Inflammatory macrophage treated with lipopolysaccharide for 1 hour (primary cell): ENCODE results near the gene JMJD1C.

Experiments
- DNase-seq, 2 donors: peaks; one replicate each; pipeline ENCODE4 v3.0.0-alpha.2; 2020 to 2022

JMJD1C gene

DNA sequence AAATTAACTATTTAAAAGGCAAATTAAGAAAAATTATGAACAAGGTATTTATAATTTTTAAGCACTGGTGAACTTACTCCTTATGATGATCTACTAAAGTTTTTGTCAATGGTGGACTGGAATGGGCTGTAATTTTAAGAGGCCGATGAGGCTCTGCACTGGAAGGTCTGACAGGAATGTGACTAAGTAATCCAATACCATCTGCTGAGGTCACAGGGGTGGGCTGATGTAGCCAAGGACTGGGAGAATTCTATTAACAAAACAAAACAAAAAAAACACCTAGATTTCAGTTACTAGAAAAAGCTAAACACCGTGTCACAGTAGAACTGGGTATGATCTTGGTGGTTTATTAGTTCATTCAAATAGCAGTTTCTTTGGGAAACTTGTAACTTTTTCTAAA is 256.8 kb downstream of the JMJD1C start:
- DNase-seq, result no peak

DNA sequence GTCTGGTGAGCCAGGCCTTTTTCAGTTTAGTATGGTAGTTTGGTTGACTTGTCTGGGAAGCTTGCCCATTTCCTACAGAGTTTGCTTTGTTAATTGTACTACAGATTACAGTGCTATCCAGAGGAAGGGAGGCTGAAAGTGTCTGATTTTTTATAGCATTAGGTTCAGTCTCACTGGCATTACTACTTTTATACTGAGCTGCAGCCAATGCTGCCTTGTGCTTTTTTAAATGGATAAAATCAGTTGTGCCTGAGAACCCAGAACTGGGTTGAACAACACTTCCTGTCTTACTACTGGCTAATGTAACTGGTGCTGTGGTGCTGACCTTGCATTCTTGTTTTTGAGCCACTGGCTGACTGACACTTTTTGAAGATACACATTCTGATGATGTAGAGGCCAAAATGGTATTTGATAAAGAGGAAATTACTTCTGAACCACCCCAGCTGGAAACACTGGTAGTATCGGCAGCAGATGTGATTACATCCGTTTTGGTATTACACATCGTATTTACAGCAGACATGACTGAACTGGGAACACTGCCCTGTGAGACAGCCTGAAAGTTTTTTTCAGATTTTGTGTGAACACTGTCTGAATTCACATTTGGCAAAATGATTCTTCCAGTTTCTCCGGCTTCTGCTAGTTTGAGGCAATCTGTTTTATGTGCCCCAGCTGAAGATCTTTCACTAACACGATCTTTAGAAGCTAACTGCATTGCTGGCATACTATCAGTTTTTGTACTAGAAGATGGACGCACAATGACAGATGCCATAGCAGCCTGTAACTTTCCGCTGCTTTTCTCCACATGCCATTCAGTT is 258.6 kb downstream of the JMJD1C start:
- peak; percentile 25 to 34 for DNase-seq

DNA sequence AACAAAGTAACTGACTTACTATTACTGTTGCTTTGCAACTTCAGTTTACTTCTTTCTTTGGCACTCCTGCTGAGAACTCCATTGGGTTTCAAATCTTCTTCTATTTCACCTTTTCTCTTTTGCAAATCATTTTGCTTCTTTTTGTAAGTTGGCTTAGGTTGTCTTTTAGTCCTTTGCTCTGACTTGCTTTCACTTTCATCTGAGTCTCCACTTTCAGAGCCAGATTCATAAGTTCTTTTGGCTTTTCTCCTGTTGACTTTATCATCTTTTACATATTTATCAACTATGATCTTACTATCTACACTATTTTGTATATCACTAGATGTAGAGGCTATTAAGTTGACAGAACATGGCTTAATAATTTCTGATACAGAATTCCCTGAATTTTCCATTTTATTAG is 259.2 kb downstream of the JMJD1C start:
- no peak for DNase-seq

DNA sequence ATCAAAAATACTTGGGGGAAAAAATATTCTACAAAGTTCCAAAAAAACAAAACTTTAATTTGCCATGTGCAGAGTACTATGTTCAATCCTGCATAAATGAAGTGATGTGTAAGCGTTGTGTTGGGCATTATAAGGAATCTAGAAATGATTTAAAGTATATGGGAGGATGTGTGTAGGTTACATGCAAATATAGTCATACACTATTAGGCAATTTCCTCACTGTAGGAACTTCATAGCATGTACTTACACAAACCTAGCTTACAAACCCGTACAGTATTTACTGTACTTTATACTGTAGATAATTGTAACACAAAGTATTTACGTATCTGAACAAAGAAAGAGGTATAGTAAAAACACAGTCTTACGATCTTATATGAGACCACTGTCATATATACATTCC is 260.4 kb downstream of the JMJD1C start:
- peak; percentile 44 to 56 for DNase-seq

DNA sequence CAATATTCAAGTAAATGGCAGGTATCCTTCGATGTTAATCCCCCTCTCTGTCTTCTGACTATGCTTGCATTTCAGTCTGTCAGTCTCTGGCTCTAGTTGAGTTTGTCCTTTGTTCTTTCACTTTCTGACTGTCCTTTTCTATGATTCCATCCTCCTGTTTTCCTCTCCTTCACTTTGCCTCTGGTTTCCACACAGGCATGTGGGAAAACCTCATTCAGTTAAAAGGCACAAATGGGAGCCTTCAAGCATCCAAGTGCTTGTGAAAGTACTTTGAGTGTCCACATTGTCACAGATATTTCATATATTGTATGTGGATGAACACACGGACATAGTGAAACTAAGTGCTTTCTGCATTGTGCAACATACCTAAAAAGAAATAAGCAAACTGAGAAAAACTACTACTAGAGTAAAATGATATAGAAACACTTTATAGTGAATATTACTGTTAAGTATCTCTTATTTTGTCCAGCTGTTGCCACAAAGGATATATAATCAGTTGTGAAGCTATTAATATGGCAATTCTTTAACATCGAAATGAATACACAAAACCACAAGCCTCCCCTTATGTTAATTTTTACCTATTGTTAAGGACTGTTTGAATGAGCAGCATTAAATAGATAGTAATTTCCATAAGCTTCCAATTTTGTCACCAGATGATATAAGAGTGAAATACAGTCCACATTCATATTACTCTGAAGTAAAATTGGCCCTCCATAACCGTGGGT is 260.9 kb downstream of the JMJD1C start:
- DNase-seq, result peak in 1 of 2 donors; percentile 27

DNA sequence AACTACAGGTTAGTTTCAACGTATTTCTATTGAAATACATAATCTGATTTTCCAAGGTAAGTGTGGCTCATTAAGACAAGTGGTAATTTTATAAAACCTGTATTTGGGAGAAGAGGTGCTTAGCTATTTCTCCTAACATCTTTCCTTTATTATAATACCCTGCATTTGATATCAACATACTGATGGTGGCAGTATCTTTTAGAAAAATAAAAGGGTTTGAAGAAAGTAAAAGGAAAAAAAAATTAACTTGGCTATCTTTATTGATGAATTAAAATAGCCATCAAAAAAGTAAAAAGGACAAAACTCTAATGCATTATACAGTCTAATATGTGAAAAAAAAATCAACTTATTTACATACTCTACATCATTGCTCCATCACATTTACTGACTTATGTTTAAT is 264.7 kb downstream of the JMJD1C start:
- DNase-seq, result no peak

DNA sequence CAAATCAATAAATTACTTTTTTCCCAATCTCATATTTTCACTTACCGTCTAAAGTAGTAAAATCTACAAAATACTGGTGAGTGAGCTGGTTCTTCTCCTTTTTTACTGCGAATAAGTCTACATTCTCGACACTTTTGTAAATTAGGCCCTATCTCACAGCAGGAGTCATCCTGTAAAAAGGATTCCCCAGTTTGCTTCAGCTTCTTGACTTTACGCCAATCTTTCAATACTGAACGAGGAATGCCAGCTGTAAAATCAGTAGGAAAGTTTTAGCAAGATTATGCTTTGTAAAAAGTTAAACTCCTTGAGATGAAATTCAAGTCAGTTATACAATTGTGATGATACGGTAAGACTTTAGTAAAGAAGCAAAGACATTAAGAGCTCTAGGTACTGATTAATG is 265.3 kb downstream of the JMJD1C start:
- no peak for DNase-seq

DNA sequence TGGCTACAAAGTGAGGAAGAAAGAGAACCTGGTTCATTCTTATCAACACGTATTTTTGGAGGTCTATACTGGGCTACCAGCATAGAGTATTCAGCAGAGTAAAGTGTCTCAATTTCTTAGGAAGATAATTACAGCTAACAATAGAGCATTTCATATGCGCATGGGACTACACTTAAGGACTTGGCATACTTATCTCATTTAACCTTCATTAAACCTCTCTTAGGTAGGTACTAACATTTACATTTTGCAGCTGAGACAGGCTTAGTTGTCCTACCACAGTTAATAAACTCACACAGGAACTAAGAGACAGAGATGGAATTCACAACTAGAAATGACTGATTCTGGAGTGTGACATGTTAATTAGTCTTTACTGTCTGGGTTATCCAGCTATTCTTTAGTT is 266.1 kb downstream of the JMJD1C start:
- DNase-seq, result no peak

DNA sequence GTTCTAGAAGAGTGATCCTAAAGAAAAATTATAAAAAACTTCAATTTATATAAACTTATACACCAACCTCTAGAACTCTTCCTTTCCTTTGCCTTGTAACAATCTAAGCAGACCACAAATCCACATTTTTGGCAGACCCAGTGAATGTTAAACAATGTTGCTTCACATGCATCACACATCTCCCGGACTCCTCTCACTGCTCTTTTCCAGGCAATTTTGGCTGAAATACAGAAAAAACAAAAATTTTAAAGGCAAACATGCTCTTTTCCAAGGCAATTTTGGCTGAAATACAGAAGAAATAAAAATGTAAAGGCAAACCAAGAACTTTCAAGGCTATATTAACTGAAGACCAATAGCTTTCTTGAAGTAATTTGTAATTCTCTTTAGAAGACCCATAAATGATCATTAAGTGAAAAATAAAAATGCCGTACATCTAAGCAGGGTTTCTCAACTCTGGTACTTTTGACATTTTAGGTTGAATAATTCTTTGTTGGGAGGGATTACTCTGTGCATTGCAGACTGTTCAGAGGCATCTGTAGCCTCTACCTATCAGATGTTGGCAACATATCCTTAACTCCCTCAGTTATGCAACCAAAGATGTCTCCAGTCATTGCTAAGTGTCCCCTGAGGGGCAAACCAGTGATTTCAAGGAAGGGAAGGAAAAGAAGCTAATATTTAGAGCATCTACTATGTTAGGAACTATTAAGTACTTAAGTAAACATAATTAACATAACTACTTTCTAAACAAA is 268.3 kb downstream of the JMJD1C start:
- DNase-seq, result no peak

DNA sequence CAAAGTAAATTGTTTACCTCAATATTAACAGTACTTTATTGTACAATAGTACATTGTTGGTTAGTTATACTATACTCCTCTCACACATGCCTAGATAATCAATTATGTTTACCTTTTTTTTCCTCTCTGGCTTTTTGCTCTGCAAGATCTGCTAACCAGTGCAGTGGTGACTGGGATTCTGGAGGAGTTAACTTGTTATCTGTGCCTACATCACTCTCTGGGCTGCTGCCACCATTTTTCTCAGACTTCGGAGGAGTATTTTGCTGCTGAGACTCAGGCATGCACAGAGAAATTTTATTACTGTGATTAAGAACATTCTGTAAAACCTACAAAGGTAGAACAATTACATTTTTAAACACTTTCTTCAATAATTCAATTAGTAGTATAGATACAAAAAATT is 273.0 kb downstream of the JMJD1C start:
- no peak for DNase-seq

DNA sequence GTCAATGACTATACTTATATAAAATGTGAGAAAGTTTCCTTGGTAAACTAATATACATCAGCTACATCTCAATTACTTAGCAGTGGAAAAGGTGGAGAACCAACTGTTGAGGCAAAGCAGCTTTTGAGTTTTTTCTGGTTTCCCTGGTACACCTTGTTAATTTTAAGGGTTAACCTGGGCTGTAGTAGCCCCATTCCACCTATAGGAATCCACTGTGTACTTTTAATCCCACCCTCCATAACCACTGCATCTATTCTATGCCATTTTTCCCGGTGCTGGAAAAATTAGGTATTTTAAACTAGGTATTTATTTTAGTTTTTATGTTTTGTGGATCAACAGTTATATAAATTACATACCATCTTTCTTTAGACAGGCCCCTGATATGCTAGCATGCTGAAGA is 290.2 kb downstream of the JMJD1C start:
- no peak for DNase-seq

DNA sequence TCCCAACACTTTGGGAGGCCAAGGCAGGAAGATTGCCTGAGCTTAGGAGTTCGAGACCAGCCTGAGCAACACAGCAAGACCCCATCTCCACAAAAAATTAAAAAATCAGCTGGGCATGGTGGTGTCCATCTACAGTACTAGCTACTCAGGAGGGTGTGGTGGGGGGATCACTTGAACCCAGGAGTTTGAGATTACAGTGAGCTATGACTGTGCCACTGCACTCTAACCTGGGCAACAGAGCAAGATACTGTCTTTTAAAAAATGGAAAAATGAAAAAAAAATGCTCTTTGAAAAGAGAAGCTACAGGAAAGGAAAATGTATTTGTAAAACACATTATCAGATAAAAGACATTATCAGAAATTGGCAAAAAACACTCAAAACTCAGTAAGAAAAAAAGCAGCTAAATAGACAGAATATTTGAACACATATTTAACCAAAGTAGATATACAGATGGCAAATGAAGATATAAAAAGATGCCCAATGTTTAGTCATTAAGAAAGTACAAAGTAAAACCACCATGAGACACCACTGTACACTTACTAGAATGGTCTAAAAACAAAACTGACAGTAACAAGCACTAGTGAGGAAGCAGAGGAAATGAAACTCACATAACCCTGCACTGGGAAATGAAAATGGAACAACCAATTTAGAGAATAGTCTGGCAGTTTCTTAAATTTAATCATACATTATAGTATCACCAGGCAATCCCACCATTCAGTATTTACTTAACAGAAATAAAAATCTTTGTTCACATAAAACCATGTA is 292.1 kb downstream of the JMJD1C start:
- peak; percentile 59 to 78 for DNase-seq

DNA sequence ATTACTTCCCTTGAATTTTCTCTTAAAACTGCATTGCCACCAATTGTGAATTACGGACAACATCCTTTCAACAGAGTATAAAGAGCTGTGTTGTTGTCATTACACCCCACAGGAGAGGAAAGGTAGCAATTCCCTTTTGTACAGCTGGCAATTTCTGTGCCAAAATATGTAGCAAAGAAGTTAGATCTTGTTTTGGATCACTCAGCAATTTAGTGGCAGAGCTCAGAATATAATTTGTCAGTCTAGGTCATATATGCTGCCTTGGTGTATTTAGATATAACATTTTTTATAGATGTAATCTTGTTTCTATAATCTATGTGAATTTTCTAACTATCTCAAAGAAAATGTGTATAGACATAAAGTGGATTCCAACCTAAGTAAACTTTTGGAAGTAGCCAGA is 293.9 kb downstream of the JMJD1C start:
- no peak for DNase-seq

DNA sequence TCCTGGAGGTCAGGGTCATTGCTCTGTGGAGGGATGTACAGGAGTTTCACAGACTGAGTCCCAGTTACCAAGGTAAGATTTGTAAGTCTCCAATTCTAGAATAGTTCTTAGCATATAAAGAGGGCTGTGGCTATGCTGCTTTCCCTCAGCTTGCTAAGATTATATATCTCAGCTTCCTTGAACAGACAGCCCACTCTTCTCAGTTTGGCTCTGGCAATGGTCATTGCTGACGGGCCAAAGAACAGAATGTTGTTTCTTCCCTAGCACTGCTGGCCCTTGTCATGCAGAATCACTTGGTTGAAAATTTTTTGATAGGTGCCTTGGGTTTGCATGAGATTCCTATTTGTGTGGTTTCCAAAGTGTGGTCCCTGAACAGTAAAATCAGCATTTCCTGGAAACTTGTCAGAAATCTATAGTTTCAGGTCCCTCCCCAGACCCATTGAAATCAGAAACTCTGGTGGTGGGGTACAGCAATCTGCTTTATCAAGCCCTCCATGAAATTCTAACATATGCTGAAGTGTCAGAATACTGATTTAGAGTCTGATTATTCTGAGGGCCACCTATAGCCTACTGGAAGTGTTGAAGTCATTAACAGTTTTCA is 294.4 kb downstream of the JMJD1C start:
- DNase-seq, result no peak

DNA sequence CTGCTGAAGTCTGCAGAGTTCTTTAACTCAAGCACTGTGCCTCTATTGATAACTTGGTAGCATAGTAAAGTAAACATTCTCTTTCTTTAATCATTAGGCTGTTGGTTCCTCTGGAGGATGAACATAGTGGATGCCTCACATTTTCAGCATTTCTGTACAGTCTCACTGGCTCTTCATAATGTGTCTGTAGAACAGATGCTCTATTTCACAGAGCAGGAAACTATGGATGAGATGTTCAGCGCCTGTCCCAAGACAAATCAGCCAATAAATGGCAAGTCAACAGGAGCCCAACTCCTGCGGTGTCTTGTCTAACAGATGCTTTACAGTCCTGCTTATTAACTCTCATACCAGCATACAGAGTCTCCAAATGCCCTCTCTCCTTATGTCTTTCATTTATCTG is 296.2 kb downstream of the JMJD1C start:
- DNase-seq, result no peak

DNA sequence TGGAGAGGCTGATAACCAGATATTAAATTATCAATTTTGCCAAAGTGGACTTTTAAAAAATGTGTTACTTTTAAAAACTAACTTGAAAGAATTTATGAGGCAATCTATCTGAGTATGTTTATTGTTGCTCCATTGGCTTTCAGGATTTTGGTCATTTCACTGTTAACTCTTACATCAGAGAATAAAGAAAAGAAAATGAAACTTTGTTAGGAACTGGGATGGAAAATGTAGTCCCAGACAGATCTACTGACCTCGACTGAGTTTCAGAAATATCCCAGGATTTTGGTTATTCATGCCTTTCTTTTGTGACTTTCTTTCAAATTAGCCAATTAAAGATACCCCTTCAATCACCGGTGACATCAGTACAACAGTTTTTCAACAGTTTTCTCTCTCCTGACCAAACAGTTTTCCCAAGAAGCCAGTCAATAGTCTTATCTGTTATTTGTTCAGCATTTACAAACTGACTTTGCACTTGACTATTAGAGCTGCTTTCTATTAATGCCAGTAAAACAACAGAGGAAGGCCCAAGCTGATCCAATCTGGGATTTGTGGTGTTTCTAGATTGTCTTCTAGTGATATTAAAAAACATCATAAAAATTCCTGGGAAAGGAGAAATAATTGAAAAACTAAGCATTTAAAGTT is 296.8 kb downstream of the JMJD1C start:
- DNase-seq, result no peak

DNA sequence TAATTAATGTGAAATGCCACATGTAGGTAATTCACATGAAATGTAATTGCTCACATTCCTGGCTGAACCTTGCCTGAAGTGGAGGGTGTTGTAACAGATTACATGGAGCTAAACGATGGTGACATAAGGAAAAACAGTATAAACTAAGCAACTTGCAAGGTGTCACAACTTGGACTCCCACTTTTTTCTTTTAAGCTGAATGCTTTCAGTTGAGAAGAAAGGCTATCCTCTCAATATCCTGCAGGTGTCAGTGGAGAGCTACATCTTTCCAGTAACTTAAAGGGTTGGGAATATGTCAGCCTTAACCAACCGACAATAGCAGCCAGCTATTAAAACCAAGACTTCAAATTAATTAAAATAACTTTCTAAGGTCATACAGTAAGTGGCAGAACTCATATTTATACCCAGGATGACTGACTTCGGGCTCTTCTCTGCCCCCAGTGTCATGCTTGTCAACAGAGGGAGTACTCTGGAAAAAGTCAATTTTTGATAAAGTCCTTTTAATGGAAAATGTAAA is 299.0 kb downstream of the JMJD1C start:
- DNase-seq, result peak; percentile 70 to 75

DNA sequence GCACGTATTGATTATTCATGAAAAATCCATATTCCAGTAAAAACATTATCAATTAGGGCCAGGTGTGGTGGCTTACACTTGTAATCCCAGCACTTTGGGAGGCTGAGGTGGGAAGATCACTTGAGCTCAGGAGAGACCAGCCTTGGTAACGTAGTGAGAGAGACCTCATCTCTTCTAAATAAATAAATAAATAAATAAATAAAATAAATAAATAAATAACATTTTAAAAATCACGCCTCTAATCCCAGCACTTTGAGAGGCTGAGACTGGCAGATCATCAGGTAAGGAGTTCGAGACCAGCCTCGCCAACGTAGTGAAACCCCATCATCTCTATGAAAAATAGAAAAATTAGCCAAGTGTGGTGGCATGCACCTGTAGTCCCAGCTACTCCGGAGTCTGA is 300.5 kb downstream of the JMJD1C start:
- no peak for DNase-seq

DNA sequence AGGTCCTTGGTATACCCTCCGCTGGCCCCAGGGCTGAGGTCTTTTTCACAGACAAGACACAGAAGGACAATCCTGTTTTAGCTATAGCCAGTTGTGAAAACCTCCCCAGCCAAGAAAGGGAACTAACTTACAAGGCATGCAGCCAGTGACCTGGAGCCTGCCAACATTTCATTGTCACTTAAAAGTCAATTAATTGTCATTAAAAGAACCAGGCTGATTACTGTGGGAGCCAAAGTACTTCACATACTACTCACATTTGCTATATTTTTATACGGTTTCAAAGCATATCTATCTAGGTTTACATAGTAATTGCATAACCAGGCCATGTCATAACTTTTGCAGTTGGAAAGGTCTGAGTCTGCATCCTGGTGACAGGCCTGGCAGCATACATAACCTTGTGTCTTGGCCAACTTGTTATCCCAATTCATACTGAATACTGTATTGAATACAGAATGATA is 301.6 kb downstream of the JMJD1C start:
- DNase-seq, result no peak

DNA sequence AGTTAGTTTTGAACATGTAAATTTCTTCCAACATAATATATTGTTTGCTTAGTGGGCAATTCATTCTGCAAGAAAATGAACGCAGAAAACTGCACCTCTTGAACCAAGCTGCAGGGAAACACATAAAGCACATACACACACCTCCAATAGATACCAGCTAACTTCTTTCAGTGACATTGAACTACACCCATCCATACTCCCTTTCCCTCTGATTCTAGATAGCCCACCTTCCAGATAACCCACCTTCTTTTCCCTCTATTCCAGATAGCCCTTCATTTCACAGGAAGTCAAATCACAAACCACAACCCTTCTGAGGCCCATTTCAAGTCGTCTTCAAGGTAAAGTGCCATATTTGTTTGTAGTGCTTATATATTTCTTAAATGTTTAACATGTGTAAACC is 304.2 kb downstream of the JMJD1C start:
- DNase-seq, result no peak

DNA sequence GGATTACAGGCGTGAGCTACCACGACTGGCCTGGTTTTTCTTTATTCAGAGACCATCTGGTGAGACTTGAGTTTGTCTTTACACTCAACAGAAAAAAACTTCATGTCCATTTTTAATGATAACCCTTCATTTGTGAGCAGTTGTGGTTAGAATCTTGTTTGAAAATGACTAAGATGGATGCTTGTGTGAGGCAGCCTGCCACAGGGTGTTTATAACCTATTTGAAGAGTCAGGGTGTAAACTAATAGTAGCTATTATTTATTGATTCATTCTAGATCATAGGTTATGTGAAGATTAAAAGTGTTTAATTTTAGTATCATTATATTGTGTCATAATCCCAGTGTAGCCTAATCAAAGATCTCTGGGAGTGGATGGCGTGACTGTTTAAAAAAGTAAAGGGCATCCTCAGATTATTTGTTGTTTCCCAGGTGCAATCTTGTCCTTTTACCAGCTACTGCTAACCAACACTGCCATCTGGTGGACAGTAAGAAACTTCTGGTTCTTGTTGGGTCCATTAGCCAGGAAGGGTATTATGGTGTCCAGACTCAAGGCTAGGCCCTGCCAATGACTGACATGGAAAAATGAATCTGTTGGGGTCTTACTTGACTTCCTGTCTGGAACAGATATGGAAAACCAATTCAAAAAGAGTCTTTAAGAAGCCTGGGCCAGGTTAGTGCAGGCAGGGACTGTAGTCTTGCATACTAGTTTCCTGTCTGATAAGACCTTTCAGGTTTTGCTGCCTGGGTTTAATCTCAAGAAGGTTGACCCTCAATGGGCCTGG is 307.7 kb downstream of the JMJD1C start:
- DNase-seq, result peak; percentile 47 to 80
